SK-N-DZ (cell line): Measurements from ENCODE around the gene SHISAL1. TPM values are rescaled to one million over a fixed set of nuclear protein-coding genes. Genes with fewer than 3 reads are reported as not detected.

Experiments used
- DNase-seq: peaks from one replicate; pipeline ENCODE4 v3.0.0-alpha.2; 2015; ENCODE audit warnings: low spot score
- polyA plus RNA-seq, 2 experiments: library from polyadenylated mRNA; depleted of rRNA; stranded (reverse); fragments of >200 nt; gene quantifications; 2 replicates each; pipeline ENCODE4 v1.2.3, GENCODE V29; 2014

Gene SHISAL1
- polyA plus RNA-seq (2014; cell fraction: cytosol; rRNA removed) = not detected in 2 replicates
- 0.02 TPM in 1 of 2 replicates, not detected in the other for polyA plus RNA-seq (2014; cell fraction: nucleus; rRNA removed)

GRCh38 chr22:44312766-44313165 lies at the start of gene SHISAL1:
Gene SHISAL1, minus strand, starts transcription at chr22:44312951. Its CDS starts 12,006 bp downstream, at chr22:44300945.
- no peak for DNase-seq

DNA sequence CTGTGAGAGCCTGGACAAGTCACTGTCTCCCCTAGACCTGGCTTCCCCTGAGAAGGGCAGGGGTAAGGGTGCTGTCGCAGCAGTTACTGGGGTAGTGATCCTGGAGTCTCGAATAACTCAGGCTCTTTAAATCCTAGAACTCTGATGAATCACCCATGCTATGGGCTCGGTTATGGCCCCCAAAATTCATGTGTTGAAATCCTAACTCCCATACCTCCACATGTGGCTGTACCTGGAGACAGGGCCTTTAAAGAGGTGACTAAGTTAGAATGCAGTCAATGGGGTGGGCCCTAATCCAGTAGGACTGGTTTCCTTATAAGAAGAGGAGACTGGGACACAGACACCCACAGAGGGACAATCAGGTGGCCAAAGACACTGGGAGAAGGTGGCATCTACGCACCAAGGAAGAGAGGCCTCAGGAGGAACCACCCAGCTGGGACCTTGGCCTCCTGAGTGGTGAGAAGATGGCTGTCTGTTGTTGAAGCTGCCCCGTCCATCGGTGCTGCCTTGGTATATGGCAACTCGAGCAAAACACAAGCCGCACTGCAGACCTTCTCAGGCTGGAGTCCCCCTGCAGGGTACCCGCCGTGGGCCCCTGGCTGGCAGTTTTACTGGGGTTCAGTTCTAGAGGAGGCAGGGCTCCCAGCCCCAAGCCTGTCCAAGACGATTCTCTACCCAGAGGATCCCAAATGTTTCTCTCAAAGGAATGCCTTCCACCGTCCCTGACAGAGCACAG lies 48.8 kb upstream of the SHISAL1 start:
- DNase-seq = no peak

- no peak for DNase-seq
These were observed 48.1 kb upstream of the SHISAL1 start for GRCh38 chr22:44360668-44361381.

DNA sequence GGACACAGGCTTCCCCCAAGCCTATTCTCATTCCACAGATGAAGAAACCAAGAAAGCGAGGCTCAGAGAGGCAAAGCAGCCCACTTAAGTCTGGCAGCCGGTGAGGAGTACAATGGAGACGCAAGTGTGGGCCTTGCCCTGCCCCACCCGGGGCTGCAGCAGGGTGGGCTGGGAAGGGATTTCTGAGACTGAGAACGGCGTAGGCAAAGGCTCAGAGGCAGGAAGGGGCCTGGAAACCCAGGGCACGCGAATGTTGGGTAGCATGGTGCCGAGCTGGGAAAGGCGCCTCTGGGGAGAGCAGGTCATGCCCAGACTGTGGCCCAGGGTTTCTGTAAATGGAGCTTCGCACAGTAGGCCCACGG lies 47.5 kb upstream of the SHISAL1 start:
- no peak for DNase-seq

DNA sequence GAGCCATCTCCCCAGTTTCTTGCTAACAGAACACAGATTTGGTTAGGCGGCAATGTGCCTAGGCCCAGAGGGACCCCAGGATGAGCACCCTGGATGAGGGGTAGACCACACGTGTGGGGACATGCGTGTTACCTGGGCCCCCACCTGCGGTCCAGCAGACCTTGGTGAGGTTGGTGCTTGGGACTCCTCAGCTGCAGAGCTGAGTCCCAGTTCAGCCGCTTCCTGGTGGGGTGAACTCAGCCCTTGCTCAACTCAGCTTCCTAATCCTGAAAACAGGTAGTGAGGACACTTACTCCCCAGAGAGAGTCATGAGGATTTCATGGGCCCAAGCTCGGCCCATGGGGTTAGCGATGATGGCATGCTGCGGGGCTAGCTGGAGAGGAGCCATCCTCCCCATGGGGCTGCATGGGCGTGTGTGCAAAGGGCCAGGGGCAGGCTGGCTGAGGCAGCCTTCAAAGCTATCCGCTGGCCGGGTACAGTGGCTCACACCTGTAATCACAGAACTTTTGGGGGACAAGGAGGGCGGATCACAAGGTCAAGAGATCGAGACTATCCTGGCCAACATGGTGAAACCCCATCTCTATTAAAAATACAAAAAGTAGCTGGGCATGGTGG lies 46.9 kb upstream of the SHISAL1 start:
- DNase-seq = no peak

- DNase-seq = no peak
These were observed 46.1 kb upstream of the SHISAL1 start for GRCh38 chr22:44358709-44359440.

GRCh38 chr22:44357966-44358465 lies 45.3 kb upstream of the SHISAL1 start:
- no peak for DNase-seq

- DNase-seq = no peak
These were observed 44.7 kb upstream of the SHISAL1 start for GRCh38 chr22:44357296-44357965.

DNA sequence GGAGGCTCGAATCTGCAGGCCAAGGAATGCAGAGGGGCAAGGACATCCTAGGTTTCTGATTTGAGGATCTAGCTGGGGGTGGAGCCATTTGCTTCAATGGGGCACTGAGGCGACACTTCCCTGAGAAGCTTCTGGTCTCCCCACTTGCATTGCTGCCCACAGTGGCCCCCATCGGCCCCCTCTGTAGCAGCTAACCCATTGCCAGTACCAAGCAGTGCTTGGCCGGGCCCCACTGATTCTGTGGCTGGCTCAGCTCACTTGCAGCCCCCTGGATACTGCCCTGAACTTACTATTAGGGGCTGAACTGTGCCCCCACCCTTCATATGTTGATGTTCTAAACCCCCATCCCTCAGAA lies 42.9 kb upstream of the SHISAL1 start:
- no peak for DNase-seq

DNA sequence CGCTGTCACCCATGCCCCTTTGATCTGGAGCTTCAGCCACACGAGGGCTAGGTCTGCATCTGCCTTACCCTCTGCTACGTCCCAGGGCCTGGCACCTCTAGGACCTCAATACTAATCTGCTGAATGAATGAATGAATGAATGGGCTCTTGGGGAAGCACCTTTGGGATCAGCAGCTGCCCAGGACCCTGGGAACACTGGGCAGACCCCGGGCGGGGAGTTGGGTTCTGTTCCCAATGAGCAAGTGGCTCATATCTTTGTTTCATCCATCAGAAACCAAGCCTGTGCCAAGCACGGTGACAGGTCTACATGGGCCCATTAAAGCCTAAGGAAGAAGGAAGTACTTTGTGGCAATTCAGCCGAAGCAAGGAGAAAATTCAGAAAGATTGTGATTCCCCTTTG lies 41.5 kb upstream of the SHISAL1 start:
- DNase-seq = no peak

DNA sequence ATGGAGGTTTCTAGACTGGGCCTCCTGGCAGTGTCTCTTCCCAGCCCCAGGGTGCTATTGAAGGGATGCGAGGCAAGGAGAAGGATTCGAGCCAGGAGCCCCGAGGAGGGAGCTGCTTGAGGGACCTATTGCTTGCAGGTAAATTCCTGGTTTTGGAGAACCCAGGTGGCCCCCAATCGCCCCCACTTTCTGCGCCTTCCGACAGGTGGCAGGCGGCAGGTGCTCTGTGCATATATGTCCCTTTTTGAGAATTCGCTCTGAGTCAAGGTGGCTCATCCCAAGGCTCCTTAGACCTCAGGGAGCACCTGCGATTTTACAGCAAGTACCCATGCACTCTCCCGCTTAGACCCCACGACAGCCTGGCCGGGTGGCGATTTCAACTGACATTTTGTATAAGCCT lies 40.3 kb upstream of the SHISAL1 start:
- DNase-seq = no peak

- no peak for DNase-seq
These were observed 39.8 kb upstream of the SHISAL1 start for GRCh38 chr22:44352378-44353035.

DNA sequence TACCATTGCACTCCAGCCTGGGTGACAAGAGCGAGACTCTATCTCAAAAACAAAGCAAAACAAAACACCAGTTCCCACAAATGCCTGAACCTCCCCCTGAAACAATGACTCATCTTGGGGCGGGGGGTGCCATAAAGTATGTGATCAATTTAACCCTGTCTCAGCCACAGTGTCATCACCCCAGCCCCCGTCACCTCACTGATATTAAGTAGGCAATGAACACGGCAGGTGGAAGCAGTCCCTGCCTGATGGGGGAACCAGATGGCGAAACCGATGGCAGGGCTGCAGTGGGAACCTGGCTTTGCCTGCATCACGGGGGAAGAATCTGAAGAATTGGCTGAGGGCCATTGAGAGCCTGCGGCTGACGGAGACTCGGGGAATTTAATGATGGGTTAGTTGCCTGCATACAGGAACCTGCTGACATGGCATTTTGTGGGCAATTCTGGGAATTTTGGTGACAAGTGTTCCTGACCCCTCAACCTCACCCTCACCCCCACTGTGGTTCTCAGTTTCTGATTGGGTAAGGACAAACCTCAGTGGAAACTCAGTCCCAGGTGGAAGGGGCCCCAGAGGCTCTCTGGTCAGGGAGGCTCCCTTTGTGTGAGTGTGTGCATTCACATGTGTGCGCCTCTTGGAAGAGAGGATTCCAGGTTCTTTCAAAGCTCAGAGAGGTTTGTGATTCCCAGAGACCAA lies 39.1 kb upstream of the SHISAL1 start:
- DNase-seq = no peak

- no peak for DNase-seq
These were observed 38.3 kb upstream of the SHISAL1 start for GRCh38 chr22:44351037-44351436.

DNA sequence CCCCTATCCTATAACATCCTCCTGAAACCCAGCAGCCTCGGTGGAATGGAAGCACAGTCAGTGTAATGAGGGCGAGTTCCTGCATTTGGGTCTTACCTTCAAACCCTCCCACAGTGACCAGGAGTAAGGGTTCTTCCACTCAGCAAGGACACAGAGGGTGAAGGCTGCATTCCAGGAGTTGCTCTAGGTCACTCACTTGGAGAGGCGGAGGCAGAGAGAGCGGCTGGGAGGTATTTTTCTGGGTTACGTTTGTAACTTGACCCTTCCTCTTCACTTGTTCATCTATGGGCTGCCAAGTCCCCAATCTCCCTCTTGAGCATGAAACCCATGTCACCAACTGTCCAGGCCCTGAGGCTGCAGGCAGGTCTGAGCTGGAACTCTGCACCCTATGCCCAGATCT lies 36.8 kb upstream of the SHISAL1 start:
- no peak for DNase-seq

DNA sequence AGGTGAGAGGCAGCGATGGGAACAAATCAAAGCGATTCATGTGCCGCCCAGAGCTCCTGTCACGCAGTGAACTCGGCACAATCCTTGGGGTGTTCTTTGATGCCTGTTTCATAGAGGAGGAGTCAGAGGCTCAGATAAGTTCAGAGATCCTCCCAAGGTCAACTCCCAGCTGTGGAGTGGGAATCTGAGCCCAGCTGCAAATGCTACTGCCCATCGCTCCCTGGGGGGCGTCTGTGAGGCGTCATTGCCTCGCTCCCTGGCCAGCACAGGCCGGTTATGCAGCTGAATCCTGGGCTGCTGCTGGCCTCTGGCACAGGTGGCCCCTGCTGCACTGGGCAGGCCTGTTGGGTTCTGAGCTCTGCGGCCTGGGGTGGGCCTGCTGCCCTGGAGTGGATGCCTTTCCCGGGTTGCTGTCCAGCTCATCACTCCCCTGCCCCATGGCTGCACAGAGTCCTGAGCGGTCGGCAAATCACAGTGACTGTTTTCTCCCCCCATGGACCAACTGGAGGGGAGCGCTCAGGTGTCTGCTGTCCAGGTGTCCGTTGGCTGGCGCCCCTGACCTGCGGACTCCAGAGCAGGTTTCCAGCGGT lies 36.3 kb upstream of the SHISAL1 start:
- no peak for DNase-seq

- no peak for DNase-seq
These were observed 34.8 kb upstream of the SHISAL1 start for GRCh38 chr22:44347549-44347948.

DNA sequence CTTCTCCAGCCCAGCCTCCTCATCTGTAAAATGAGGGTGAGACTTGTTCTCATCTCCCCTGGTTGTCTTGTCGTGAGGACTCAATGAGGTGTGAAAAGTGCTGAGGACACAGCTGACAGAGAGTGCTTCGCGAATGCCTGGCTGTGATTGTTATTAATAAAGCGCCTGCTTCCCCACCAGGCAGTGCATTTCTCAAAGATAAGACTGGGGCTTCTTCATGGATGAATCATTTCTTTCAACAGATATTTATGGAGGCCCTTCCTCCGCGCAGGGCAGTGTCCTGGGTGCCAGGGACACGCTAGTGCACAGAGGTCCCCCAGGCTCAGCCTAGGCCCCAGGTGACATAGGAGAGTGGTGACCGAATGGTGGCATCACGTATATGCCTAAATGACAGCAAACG lies 34.3 kb upstream of the SHISAL1 start:
- no peak for DNase-seq

DNA sequence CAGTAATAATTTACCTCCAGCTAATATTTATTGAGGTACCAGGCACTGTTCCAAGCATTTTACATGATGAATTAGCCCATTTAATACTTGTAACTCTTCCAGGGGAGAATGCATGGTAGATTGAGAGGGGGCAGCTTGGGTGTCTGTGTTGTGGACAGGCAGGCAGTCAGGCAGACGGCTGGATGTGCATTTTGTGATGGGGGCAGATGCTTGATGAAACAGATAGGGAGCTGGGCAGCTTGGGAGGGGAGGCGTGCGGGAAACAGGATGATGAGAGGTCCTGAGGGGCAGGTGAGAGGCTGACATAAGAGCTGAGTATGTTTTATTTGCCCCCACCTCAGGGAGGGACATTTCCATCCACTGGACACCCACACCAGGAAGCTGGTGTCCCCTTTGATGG lies 33.1 kb upstream of the SHISAL1 start:
- no peak for DNase-seq

- DNase-seq = no peak
These were observed 31.7 kb upstream of the SHISAL1 start for GRCh38 chr22:44344407-44344806.
